ENCODE results near the gene SULF2. TPM values are rescaled to one million over a fixed set of nuclear protein-coding genes. Genes with fewer than 3 reads are reported as not detected.

Gene SULF2
- total RNA-seq, 1 donor from 2014 or later = 22.9 TPM

GRCh38 chr20:47760686-47761481 lies 24.4 kb downstream of the SULF2 start:
- no peak overlapping the region for H3K4me3 Mint-ChIP-seq
- TF ChIP-seq CTCF (conservative IDR thresholded peaks at IDR 0.05) = no peak
- H3K36me3 Mint-ChIP-seq (ENCODE audit: low read depth) = peaks cover 3% of the 10 kb centered on the region
- H3K27ac Mint-ChIP-seq (ENCODE audit: unreplicated experiment) = no peak overlapping the region
- DNase-seq (ENCODE audit: low read depth, low spot score) = no peak
- no peaks in the 10 kb centered on the region for H3K9me3 Mint-ChIP-seq
- peaks cover 44% of the 10 kb centered on the region for H3K4me1 Mint-ChIP-seq
- H3K27me3 Mint-ChIP-seq (ENCODE audit: low read depth) = peaks cover 9% of the 10 kb centered on the region

GRCh38 chr20:47758517-47759450 lies 26.5 kb downstream of the SULF2 start:
- peaks cover 33% of the 10 kb centered on the region for H3K4me1 Mint-ChIP-seq

GRCh38 chr20:47757145-47758035 lies 27.9 kb downstream of the SULF2 start:
- DNase-seq (ENCODE audit: low read depth, low spot score) = no peak
- Mint-ChIP-seq H3K27me3 (ENCODE audit: low read depth) (peaks cover 7% of the 10 kb centered on the region), H3K36me3 (ENCODE audit: low read depth) (no peaks in the 10 kb centered on the region), H3K4me3 (no peak overlapping the region), H3K27ac (ENCODE audit: unreplicated experiment) (no peak overlapping the region), H3K9me3 (no peaks in the 10 kb centered on the region), H3K4me1 (peaks cover 29% of the 10 kb centered on the region)
- no peak for TF ChIP-seq CTCF (conservative IDR thresholded peaks at IDR 0.05)

More at GRCh38 chr20:47758517-47759450, 26.5 kb downstream of the SULF2 start:
- Mint-ChIP-seq H3K36me3 (ENCODE audit: low read depth) (no peaks in the 10 kb centered on the region), H3K27me3 (ENCODE audit: low read depth) (peaks cover 7% of the 10 kb centered on the region), H3K9me3 (no peaks in the 10 kb centered on the region), H3K4me3 (no peak overlapping the region), H3K27ac (ENCODE audit: unreplicated experiment) (no peak overlapping the region)
- TF ChIP-seq CTCF (conservative IDR thresholded peaks at IDR 0.05) = no peak
- no peak for DNase-seq (ENCODE audit: low read depth, low spot score)

GRCh38 chr20:47754946-47755652 lies 30.2 kb downstream of the SULF2 start:
- H3K27me3 Mint-ChIP-seq (ENCODE audit: low read depth) = no peaks in the 10 kb centered on the region
- TF ChIP-seq CTCF (conservative IDR thresholded peaks at IDR 0.05) = no peak
- H3K9me3 Mint-ChIP-seq = no peaks in the 10 kb centered on the region
- DNase-seq (ENCODE audit: low read depth, low spot score) = no peak
- H3K4me3 Mint-ChIP-seq = no peak overlapping the region
- no peaks in the 10 kb centered on the region for H3K36me3 Mint-ChIP-seq (ENCODE audit: low read depth)
- H3K4me1 Mint-ChIP-seq = peaks cover 16% of the 10 kb centered on the region
- H3K27ac Mint-ChIP-seq (ENCODE audit: unreplicated experiment) = no peak overlapping the region
